ENCODE results near the gene ZNRD2. TPM values are rescaled to one million over a fixed set of nuclear protein-coding genes. Genes with fewer than 3 reads are reported as not detected.

Gene ZNRD2
- total RNA-seq, 6 donors from 2014 or later, result 22.6 to 60.7 (median 39.7) TPM

DNA sequence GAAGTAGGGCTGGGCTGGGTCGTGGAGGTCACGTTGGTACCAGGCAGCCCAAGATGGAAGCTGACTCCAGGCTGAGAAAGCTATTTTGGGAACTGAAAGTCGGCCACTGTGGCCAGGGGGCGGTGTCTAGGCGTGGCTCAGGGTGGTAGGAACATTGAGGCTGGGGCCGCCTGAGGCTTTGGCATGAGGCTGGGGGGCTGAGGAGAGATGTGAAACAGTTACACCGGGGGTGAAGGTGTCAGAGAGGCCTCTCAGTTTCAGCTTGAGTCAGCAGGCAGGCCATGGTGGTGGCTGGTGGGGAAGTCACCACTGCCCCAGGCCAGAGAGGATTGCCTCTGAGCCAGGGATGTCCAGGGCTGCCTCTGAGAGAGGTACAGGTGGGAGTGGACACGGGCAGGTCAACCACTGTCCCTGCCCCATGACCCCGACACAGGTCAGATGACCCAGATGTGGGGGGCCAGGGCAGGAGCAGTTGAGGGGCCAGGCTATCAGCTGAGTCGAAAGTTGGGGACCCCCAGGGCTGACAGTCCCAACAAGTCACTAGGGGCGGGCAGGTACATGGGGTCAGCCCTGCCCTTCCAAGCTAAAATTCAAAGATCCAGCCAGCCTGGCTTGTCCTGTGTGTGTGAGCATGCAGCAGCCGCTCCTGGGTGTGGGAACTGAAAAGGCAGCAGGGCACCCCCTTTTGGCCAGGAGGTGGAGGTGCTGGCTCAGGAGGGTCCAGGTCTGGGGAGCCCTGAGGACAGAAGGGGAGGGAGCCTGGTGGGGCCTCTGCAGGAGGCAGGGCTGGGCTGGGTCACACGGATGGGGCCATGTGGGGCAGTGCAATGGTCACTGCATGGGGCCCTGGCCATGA is 18.1 kb downstream of the ZNRD2 start:
- H3K4me3 ChIP-seq, result no peak overlapping the region
- no peaks in the 10 kb centered on the region for H3K27me3 ChIP-seq
- ATAC-seq (ENCODE audit: low FRiP score in 2 of 2) (peak; percentile 61 to 64), DNase-seq (peak in 1 of 2 donors; percentile 79)
- TF ChIP-seq POLR2AphosphoS5 (IDR thresholded peaks at IDR 0.05), result no peak
- TF ChIP-seq, protein P1, sequence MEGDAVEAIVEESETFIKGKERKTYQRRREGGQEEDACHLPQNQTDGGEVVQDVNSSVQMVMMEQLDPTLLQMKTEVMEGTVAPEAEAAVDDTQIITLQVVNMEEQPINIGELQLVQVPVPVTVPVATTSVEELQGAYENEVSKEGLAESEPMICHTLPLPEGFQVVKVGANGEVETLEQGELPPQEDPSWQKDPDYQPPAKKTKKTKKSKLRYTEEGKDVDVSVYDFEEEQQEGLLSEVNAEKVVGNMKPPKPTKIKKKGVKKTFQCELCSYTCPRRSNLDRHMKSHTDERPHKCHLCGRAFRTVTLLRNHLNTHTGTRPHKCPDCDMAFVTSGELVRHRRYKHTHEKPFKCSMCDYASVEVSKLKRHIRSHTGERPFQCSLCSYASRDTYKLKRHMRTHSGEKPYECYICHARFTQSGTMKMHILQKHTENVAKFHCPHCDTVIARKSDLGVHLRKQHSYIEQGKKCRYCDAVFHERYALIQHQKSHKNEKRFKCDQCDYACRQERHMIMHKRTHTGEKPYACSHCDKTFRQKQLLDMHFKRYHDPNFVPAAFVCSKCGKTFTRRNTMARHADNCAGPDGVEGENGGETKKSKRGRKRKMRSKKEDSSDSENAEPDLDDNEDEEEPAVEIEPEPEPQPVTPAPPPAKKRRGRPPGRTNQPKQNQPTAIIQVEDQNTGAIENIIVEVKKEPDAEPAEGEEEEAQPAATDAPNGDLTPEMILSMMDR (IDR thresholded peaks at IDR 0.05), result peak; percentile 45 to 75 (median 69)
- no peaks in the 10 kb centered on the region for H3K9me3 ChIP-seq
- H3K27ac ChIP-seq, result peak overlapping the region; percentile 34 to 81 (median 70)
- 39 to 57% methylated on average over 9 to 12 of the region's 13 CpGs for WGBS, 2 donors
- H3K36me3 ChIP-seq, result peaks cover 0 to 71% (median 44%) of the 10 kb centered on the region in 4 donors
- H3K4me1 ChIP-seq, result peaks cover 25 to 58% (median 29%) of the 10 kb centered on the region in 4 donors

DNA sequence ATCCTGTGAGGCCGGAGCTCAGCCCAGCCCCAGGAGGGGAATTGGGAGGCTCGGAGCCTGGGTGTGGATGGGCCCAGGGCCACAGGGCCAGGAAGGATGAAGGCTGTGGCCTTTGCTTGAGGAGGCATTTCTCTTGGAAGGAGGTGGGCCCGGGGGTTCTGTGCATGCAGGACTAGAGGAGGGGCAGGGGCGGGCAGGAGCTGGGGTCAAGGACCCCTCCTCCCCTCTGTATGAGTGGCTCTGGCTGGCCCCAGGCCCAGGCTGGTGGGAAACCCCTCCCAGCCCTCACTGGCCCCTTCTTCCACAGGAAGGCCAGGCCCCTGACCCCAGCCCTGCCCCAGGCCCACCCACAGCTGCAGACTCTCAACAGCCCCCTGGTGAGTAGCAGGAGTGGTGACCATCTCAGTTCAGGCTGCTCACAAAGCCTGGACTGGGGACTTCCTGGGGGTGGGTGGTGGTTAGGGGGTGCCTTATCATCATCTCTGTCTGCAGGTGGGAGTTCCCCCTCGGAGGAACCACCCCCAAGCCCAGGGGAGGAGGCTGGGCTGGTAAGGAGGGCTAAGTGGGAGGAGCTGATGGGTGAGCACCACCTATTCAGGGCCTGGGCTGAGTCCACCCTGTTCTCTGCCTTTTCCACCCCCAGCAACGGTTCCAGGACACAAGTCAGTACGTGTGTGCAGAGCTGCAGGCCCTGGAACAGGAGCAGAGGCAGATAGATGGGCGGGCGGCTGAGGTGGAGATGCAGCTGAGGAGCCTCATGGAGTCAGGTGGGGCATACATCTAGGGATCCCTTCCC is 19.4 kb downstream of the ZNRD2 start:
- H3K4me1 ChIP-seq, result peaks cover 30 to 62% (median 31%) of the 10 kb centered on the region in 4 donors
- peak overlapping the region in 1 of 4 donors; percentile 79 for H3K27ac ChIP-seq
- WGBS, 2 donors, result 76 to 78% methylated on average over 8 to 9 of the region's 9 CpGs

DNA sequence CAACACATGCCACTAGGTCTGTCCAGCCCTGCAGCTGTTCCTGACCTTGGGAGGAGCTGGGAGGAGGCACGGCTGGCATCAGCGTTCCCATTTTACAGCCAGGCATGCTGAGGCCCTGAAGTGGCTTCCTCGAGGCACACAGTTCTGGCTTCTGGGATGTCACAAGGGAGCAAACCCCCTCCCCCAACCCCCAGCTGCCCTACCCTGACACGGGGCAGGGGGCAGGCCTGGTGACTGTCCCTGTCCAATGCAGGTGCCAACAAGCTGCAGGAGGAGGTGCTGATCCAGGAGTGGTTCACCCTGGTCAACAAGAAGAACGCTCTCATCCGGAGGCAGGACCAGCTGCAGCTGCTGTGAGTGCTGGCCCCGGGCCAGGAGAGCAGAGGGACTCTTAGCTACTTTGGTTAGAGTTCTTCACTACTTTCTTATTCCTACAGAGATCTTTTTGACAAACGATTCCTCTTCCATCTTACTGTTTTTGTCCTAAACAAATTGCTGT is 20.0 kb downstream of the ZNRD2 start:
- 69 to 75% methylated on average over 4 to 8 of the region's 8 CpGs for WGBS, 2 donors
- Histone ChIP-seq H3K27me3 (no peaks in the 10 kb centered on the region), H3K4me1 (peaks cover 33 to 67% (median 34%) of the 10 kb centered on the region in 4 donors), H3K27ac (no peak overlapping the region), H3K4me3 (no peak overlapping the region), H3K36me3 (peaks cover 0 to 61% (median 30%) of the 10 kb centered on the region in 4 donors), H3K9me3 (no peaks in the 10 kb centered on the region)
- DNase-seq (peak in 1 of 2 donors; percentile 78), ATAC-seq (ENCODE audit: low FRiP score in 2 of 2) (no peak)
- TF ChIP-seq EP300 (IDR thresholded peaks at IDR 0.05) (no peak), POLR2A (IDR thresholded peaks at IDR 0.05) (no peak), POLR2AphosphoS5 (IDR thresholded peaks at IDR 0.05) (no peak)
- TF ChIP-seq, protein P1 (IDR thresholded peaks at IDR 0.05), result no peak

More for the DNA sequence above, 19.4 kb downstream of the ZNRD2 start:
- no peaks in the 10 kb centered on the region for H3K27me3 ChIP-seq
- H3K4me3 ChIP-seq, result no peak overlapping the region
- no peaks in the 10 kb centered on the region for H3K9me3 ChIP-seq
- peaks cover 0 to 63% (median 34%) of the 10 kb centered on the region in 4 donors for H3K36me3 ChIP-seq
- no peak for ATAC-seq (ENCODE audit: low FRiP score in 2 of 2)
- TF ChIP-seq EP300 (IDR thresholded peaks at IDR 0.05), result no peak
- TF ChIP-seq POLR2AphosphoS5 (IDR thresholded peaks at IDR 0.05), result no peak
- TF ChIP-seq, protein P1 (IDR thresholded peaks at IDR 0.05), result no peak
- TF ChIP-seq POLR2A (IDR thresholded peaks at IDR 0.05), result no peak
- peak in 1 of 2 donors; percentile 63 for DNase-seq

DNA sequence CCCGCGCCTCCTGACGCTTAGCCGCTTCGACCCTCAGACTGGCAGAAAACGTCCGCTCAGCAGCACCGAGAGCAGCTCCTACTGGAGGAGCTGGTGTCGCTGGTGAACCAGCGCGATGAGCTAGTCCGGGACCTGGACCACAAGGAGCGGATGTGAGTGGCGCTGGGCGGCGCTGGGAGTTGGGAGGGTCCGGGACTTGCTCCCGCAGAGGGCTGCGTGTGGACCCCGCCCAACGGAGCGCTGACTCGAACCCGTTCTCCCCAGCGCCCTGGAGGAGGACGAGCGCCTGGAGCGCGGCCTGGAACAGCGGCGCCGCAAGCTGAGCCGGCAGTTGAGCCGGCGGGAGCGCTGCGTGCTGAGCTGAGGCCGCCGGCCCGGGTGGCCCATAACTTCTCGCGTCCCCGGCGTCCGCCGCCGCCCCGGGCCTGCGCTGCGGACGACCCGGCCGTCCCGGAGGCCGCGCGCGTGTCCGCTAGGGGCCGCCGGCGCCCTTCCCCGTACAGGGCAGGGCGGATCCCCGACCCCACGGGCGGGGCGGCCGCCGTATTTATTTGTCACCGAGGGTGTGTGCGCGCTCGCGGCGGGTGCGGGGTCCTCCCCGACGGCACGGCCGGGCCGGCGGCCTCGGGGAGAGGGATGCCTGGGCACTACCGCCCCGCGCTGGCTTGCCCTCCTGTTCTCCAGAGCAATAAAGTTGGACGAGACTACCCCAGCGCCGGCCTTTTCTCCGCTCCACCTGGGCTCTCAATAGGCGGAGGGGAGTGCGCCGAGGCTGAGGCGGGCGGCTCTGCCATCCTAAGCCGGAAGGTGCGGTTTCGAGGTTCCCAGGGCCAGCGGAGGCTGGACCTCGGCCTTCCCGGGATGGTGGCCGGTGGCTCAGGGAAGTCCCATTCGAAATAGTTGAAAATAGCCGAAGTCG is 21.9 kb downstream of the ZNRD2 start:
- 65 to 77% methylated on average over 29 to 94 of the region's 106 CpGs for WGBS, 2 donors
- DNase-seq (peak in 1 of 2 donors; percentile 89), ATAC-seq (ENCODE audit: low FRiP score in 2 of 2) (peak in 1 of 2 donors; percentile 27)

More for the DNA sequence above, 21.9 kb downstream of the ZNRD2 start:
- H3K27ac ChIP-seq, result peak overlapping the region; percentile 56 to 88 (median 72)
- no peak for TF ChIP-seq POLR2A (IDR thresholded peaks at IDR 0.05)
- TF ChIP-seq, protein P1 (IDR thresholded peaks at IDR 0.05), result peak; percentile 16 to 62 (median 46)
- no peak for TF ChIP-seq EP300 (IDR thresholded peaks at IDR 0.05)
- TF ChIP-seq POLR2AphosphoS5 (IDR thresholded peaks at IDR 0.05), result peak in 1 of 2 donors; percentile 21
- H3K4me1 ChIP-seq, result peaks cover 27 to 64% (median 33%) of the 10 kb centered on the region in 4 donors
- no peaks in the 10 kb centered on the region for H3K27me3 ChIP-seq
- no peaks in the 10 kb centered on the region for H3K9me3 ChIP-seq
- H3K36me3 ChIP-seq, result peaks cover 0 to 48% (median 23%) of the 10 kb centered on the region in 4 donors
- peak overlapping the region in 3 of 4 donors; percentile 29 to 36 (median 33) for H3K4me3 ChIP-seq

Measured in upper lobe of left lung (tissue), 6 donors.